Tibial artery (tissue), 4 donors: Measurements from ENCODE around the gene CATSPER3.

Experiments
- DNase-seq, 2 donors: peaks; one replicate each; pipeline ENCODE4 v3.0.0-alpha.2; 2019
- H3K27ac ChIP-seq, 2 donors: fragments of 200-600 bp; sonication (generic) in 1 of 2; 1 replicate in 1 of 2; 2 replicates in 1 of 2; pipeline ENCODE4 v1.5.1; 2018 to 2019; ENCODE audit warnings: mild to moderate bottlenecking in 1 of 2
- H3K27me3 ChIP-seq, 2 donors: fragments of 200-600 bp; sonication (generic) in 1 of 2; one replicate each; pipeline versions ENCODE4 v1.5.1 to v1.6.0; 2016 to 2019
- H3K36me3 ChIP-seq, 3 donors: fragments of 200-600 bp; sonication (generic) in 2 of 3; one replicate each; pipeline ENCODE4 v1.5.1; 2016 to 2019; ENCODE audit warnings: mild to moderate bottlenecking in 2 of 3
- H3K4me1 ChIP-seq, 4 donors: fragments of 200-600 bp; sonication (generic) in 2 of 4; 1 replicate in 3 of 4; 2 replicates in 1 of 4; pipeline ENCODE4 v1.5.1; 2016 to 2019
- H3K4me3 ChIP-seq, 2 donors: fragments of 200-600 bp; sonication (generic) in 1 of 2; 1 replicate in 1 of 2; 2 replicates in 1 of 2; pipeline ENCODE4 v1.5.1; 2018 to 2019; ENCODE audit warnings: mild to moderate bottlenecking in 2 of 2
- H3K9me3 ChIP-seq, 3 donors: fragments of 200-600 bp; sonication (generic) in 1 of 3; one replicate each; pipeline ENCODE4 v1.5.1; 2016 to 2019
- CTCF ChIP-seq, 2 experiments: fragments of 200-600 bp in 1 of 2; fragments of 450-650 bp in 1 of 2; IDR thresholded peaks; one replicate each; pipeline ENCODE4 v1.5.1; 2017 to 2019; ENCODE audit warnings: antibody characterized with exemption in 2 of 2, mild to moderate bottlenecking in 1 of 2, moderate library complexity in 1 of 2
- intact Hi-C: fragments of 100-400 bp; cut with DNase I; formaldehyde crosslinking; loops from one replicate; pipeline ENCODE4 v1.15.0; 2023; ENCODE audit warnings: low total_unique reads

CATSPER3 gene

GRCh38 chr5:135042595-135042994, 74.9 kb downstream of the CATSPER3 start:
- Histone ChIP-seq H3K27ac (no peak overlapping the region), H3K4me3 (no peak overlapping the region), H3K36me3 (no peaks in the 10 kb centered on the region), H3K4me1 (peaks cover 0 to 20% (median 15%) of the 10 kb centered on the region in 4 donors), H3K9me3 (no peaks in the 10 kb centered on the region), H3K27me3 (peaks cover 0 to 45% of the 10 kb centered on the region in 2 donors)
- no peak for DNase-seq
- intact Hi-C loops = no loop called here
- TF ChIP-seq CTCF (IDR thresholded peaks at IDR 0.05) = no peak

GRCh38 chr5:135045488-135045887, 77.8 kb downstream of the CATSPER3 start:
- intact Hi-C loops = no loop called here
- H3K4me3 ChIP-seq = no peak overlapping the region
- H3K4me1 ChIP-seq = peaks cover 0 to 1% (median 0%) of the 10 kb centered on the region in 4 donors
- peaks cover 0 to 26% of the 10 kb centered on the region in 2 donors for H3K27me3 ChIP-seq
- no peak for TF ChIP-seq CTCF (IDR thresholded peaks at IDR 0.05)
- H3K36me3 ChIP-seq = no peaks in the 10 kb centered on the region
- no peak for DNase-seq
- H3K9me3 ChIP-seq = no peaks in the 10 kb centered on the region
- H3K27ac ChIP-seq = no peak overlapping the region

GRCh38 chr5:135046661-135047346, 79.1 kb downstream of the CATSPER3 start:
- intact Hi-C loops = no loop called here
- H3K27ac ChIP-seq = no peak overlapping the region
- H3K9me3 ChIP-seq = no peaks in the 10 kb centered on the region
- H3K36me3 ChIP-seq = no peaks in the 10 kb centered on the region
- no peak for TF ChIP-seq CTCF (IDR thresholded peaks at IDR 0.05)
- no peak for DNase-seq
- H3K4me3 ChIP-seq = no peak overlapping the region
- H3K27me3 ChIP-seq = peaks cover 0 to 21% of the 10 kb centered on the region in 2 donors
- H3K4me1 ChIP-seq = no peaks in the 10 kb centered on the region

GRCh38 chr5:135047347-135047695, 79.6 kb downstream of the CATSPER3 start:
- Histone ChIP-seq H3K4me3 (no peak overlapping the region), H3K9me3 (no peaks in the 10 kb centered on the region), H3K36me3 (no peaks in the 10 kb centered on the region), H3K27me3 (peaks cover 0 to 21% of the 10 kb centered on the region in 2 donors), H3K4me1 (no peaks in the 10 kb centered on the region), H3K27ac (no peak overlapping the region)
- intact Hi-C loops = no loop called here
- DNase-seq = no peak
- no peak for TF ChIP-seq CTCF (IDR thresholded peaks at IDR 0.05)

- peaks cover 0 to 21% of the 10 kb centered on the region in 2 donors for H3K27me3 ChIP-seq
- TF ChIP-seq CTCF (IDR thresholded peaks at IDR 0.05) = no peak
- no peak for DNase-seq
Measured at GRCh38 chr5:135048286-135048685, 80.6 kb downstream of the CATSPER3 start.

More at GRCh38 chr5:135048286-135048685, 80.6 kb downstream of the CATSPER3 start:
- Histone ChIP-seq H3K36me3 (no peaks in the 10 kb centered on the region), H3K4me3 (no peak overlapping the region), H3K9me3 (no peaks in the 10 kb centered on the region), H3K27ac (no peak overlapping the region), H3K4me1 (no peaks in the 10 kb centered on the region)
- intact Hi-C loops = no loop called here
